HepG2 (cell line): ENCODE results near the gene ORM1.

ENCODE experiments used
- HNRNPK ChIP-seq: fragments of 200-400 bp; formaldehyde crosslinking; IDR thresholded peaks from 2 replicates; pipeline ENCODE4 v1.6.1; 2018; ENCODE audit warnings: low read length, low read depth, moderate library complexity, mild to moderate bottlenecking; ENCODE audit not compliant: poor library complexity, severe bottlenecking
- NBN ChIP-seq: fragments of 450-650 bp; conservative IDR thresholded peaks from 2 replicates; pipeline ENCODE4 v1.6.1; 2017
- NFE2L1 ChIP-seq: sonication (generic); formaldehyde crosslinking; IDR thresholded peaks from 2 replicates; pipeline ENCODE4 v1.4.0; 2020; ENCODE audit warnings: missing genetic modification reagents, mild to moderate bottlenecking, borderline replicate concordance
- POLR2A ChIP-seq, 2 experiments: IDR thresholded peaks; 2 replicates each; pipeline ENCODE4 v1.6.1; 2011; ENCODE audit warnings: low read depth in 2 of 2, low read length in 2 of 2, mild to moderate bottlenecking in 1 of 2, moderate library complexity in 1 of 2; ENCODE audit not compliant: insufficient read depth in 1 of 2
- REXO4 ChIP-seq: sonication (generic); formaldehyde crosslinking; IDR thresholded peaks from 2 replicates; pipeline ENCODE4 v1.8.0; 2022; ENCODE audit warnings: missing genetic modification reagents, mild to moderate bottlenecking, borderline replicate concordance
- SOX5 ChIP-seq: IDR thresholded peaks from 2 replicates; pipeline ENCODE4 v1.6.1; 2016; ENCODE audit warnings: borderline replicate concordance
- SP1 ChIP-seq, 2 experiments: fragments of 450-650 bp in 1 of 2; sonication (generic) in 1 of 2; formaldehyde crosslinking in 1 of 2; IDR thresholded peaks; 2 replicates each; pipeline versions ENCODE4 v1.4.0 to v1.6.1; 2016 to 2020; ENCODE audit warnings: missing genetic modification reagents in 1 of 2
- USF2 ChIP-seq, 2 experiments: sonication (generic) in 1 of 2; formaldehyde crosslinking in 1 of 2; IDR thresholded peaks; 2 replicates each; pipeline versions ENCODE4 v1.5.1 to v1.6.1; 2011 to 2020; ENCODE audit warnings: borderline replicate concordance in 1 of 2, low read depth in 1 of 2, low read length in 1 of 2, mild to moderate bottlenecking in 1 of 2, missing genetic modification reagents in 1 of 2, moderate library complexity in 1 of 2
- ZNF687 ChIP-seq: sonication (generic); formaldehyde crosslinking; IDR thresholded peaks from 2 replicates; pipeline ENCODE4 v1.5.1; 2020; ENCODE audit warnings: mild to moderate bottlenecking, missing genetic modification reagents, moderate library complexity
- ZNF704 ChIP-seq: sonication (generic); formaldehyde crosslinking; IDR thresholded peaks from 2 replicates; pipeline ENCODE4 v1.8.1; 2023; ENCODE audit warnings: mild to moderate bottlenecking, inconsistent platforms, moderate library complexity, missing genetic modification reagents, borderline replicate concordance

- TF ChIP-seq NFE2L1 (CRISPR knock-in tag): no peak
- TF ChIP-seq REXO4: no peak
- TF ChIP-seq HNRNPK: no peak
- no peak for TF ChIP-seq SP1 (IDR thresholded peaks at IDR 0.05)
- TF ChIP-seq SP1 (CRISPR knock-in tag; IDR thresholded peaks at IDR 0.05): no peak
- TF ChIP-seq NBN: no peak
- TF ChIP-seq ZNF704 (CRISPR knock-in tag): no peak
- TF ChIP-seq POLR2A (IDR thresholded peaks at IDR 0.05; ENCODE audit: insufficient read depth in 1 of 2, low read depth in 2 of 2, low read length in 2 of 2): no peak
- no peak for TF ChIP-seq USF2 (IDR thresholded peaks at IDR 0.05; ENCODE audit: low read depth, low read length)
- no peak for TF ChIP-seq USF2 (CRISPR knock-in tag; IDR thresholded peaks at IDR 0.05; ENCODE audit: borderline replicate concordance)
- TF ChIP-seq SOX5 (CRISPR knock-in tag): no peak
- no peak for TF ChIP-seq ZNF687 (CRISPR knock-in tag)
Observed at GRCh38 chr9:114278881-114279570, 43.9 kb upstream of the ORM1 start.
